Mucosa of rectum (tissue), 2 donors: Measurements from ENCODE around the gene IFNGR2.
"Not testable (repeated sequence)": the region's sequence is repeated elsewhere in the genome, so short reads cannot be mapped to it uniquely, and the experiment has no call there.

Experiments used
- H3K27ac ChIP-seq, 2 donors: one replicate each; pipeline ENCODE4 v1.7.0; 2013; ENCODE audit warnings: inconsistent platforms in 2 of 2, low read depth in 2 of 2, low read length in 2 of 2
- H3K27me3 ChIP-seq, 2 donors: one replicate each; pipeline ENCODE4 v1.7.0; 2013; ENCODE audit warnings: low read length in 2 of 2; ENCODE audit not compliant: control insufficient read depth in 2 of 2, insufficient read depth in 2 of 2
- H3K36me3 ChIP-seq, 2 donors: one replicate each; pipeline ENCODE4 v1.7.0; 2013; ENCODE audit warnings: low read length in 2 of 2; ENCODE audit not compliant: control insufficient read depth in 2 of 2, insufficient read depth in 2 of 2
- H3K4me1 ChIP-seq, 2 donors: one replicate each; pipeline ENCODE4 v1.7.0; 2013; ENCODE audit warnings: low read length in 2 of 2, mild to moderate bottlenecking in 1 of 2; ENCODE audit not compliant: control insufficient read depth in 2 of 2, insufficient read depth in 2 of 2
- H3K4me3 ChIP-seq, 2 donors: one replicate each; pipeline ENCODE4 v1.7.0; 2013; ENCODE audit warnings: low read length in 2 of 2
- H3K9ac ChIP-seq, 2 donors: one replicate each; pipeline ENCODE4 v1.7.0; 2013; ENCODE audit warnings: low read length in 2 of 2, low read depth in 1 of 2, mild to moderate bottlenecking in 1 of 2
- H3K9me3 ChIP-seq, 2 donors: one replicate each; pipeline ENCODE4 v1.7.0; 2013; ENCODE audit warnings: low read length in 2 of 2; ENCODE audit not compliant: control insufficient read depth in 2 of 2
- donor health status: healthy.
- donor health status: Normal muscosa, but diverticular disease.

IFNGR2 gene, protein sequence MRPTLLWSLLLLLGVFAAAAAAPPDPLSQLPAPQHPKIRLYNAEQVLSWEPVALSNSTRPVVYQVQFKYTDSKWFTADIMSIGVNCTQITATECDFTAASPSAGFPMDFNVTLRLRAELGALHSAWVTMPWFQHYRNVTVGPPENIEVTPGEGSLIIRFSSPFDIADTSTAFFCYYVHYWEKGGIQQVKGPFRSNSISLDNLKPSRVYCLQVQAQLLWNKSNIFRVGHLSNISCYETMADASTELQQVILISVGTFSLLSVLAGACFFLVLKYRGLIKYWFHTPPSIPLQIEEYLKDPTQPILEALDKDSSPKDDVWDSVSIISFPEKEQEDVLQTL

DNA sequence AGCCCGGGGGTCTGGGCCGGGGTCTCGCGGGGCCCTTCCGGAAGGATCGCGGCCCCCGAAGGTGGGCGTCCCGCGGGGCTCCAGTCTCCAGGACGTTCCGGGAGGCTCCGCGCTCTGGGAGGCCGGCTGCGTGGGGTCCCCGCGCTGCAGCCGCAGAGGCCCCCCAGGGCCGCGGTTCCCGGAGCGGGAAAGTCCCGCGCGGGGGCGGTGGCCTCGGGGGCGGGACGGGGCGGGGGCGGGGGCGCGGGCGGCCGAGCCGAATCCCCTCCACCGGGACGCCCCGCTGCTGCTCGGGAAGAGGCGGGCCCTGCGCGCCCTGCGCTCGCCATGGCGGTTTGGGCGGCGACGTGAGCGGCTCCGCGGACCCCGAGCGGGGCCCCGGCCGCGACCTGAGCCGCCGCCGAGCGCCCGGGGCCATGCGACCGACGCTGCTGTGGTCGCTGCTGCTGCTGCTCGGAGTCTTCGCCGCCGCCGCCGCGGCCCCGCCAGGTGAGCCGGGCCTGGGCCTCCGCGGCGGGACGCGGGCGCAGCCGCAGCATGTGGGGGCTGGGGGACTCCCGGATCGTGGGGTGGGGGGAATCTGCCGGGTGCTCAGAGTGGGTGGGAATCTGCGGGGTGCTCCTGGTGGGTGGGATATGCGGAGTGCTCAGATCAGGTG is at the start of gene IFNGR2:
IFNGR2 (plus strand) TSS at position 286 of the 658 bp plus-strand sequence; CDS start at position 417, 131 bp downstream.
- peak within 1 kb of the TSS; percentile 87 to 90 for H3K4me3 ChIP-seq
- H3K9me3 ChIP-seq, result no peaks in the 10 kb centered on the region
- H3K27me3 ChIP-seq, result no peaks in the 10 kb centered on the region
- peak within 1 kb of the TSS; percentile 94 for H3K27ac ChIP-seq
- H3K36me3 ChIP-seq, result no peaks in the 10 kb centered on the region
- H3K9ac ChIP-seq, result peak within 1 kb of the TSS; percentile 88 to 90
- H3K4me1 ChIP-seq, result peaks cover 18 to 20% of the 10 kb centered on the region in 2 donors

DNA sequence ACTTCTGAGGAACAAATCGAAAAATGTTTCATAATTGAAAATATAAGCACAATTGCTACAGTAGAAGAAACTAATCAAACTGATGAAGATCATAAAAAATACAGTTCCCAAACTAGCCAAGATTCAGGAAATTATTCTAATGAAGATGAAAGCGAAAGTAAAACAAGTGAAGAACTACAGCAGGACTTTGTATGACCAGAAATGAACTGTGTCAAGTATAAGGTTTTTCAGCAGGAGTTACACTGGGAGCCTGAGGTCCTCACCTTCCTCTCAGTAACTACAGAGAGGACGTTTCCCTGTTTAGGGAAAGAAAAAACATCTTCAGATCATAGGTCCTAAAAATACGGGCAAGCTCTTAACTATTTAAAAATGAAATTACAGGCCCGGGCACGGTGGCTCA is 47.9 kb upstream of the IFNGR2 start:
- no peak overlapping the region for H3K9ac ChIP-seq
- H3K36me3 ChIP-seq, result peaks cover 23 to 33% of the 10 kb centered on the region in 2 donors
- no peak overlapping the region for H3K27ac ChIP-seq

DNA sequence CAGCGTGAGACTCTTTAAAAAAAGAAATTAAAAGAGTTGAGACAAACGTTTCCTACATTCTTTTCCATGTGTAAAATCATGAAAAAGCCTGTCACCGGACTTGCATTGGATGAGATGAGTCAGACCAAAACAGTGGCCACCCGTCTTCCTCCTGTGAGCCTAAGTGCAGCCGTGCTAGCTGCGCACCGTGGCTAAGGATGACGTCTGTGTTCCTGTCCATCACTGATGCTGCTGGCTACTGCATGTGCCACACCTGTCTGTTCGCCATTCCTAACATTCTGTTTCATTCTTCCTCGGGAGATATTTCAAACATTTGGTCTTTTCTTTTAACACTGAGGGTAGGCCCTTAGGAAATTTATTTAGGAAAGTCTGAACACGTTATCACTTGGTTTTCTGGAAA is 47.2 kb upstream of the IFNGR2 start:
- H3K9ac ChIP-seq, result no peak overlapping the region

More for the DNA sequence above, 47.9 kb upstream of the IFNGR2 start:
- no peaks in the 10 kb centered on the region for H3K4me1 ChIP-seq
- no peaks in the 10 kb centered on the region for H3K9me3 ChIP-seq
- H3K27me3 ChIP-seq, result no peaks in the 10 kb centered on the region
- no peak overlapping the region for H3K4me3 ChIP-seq

DNA sequence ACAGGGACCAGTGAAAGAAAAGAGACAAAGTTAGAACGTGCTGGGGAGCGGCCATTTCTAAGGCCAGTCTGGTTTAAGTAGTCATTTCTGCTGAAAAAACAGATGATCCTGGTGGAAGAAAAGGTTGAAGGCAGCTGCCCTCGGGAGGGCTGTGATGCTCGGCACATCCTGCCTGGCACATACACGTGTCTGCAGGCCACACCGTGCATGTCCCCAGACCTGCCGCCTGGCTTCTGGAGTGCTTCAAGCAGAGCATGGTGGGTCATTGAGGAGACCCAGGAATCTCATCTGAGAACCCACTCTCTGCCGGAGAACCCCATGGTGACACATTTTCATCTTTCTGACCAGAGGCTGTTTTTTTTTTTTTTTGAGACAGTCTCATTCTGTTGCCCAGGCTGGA is 46.0 kb upstream of the IFNGR2 start:
- H3K4me3 ChIP-seq, result no peak overlapping the region
- no peaks in the 10 kb centered on the region for H3K27me3 ChIP-seq
- H3K36me3 ChIP-seq, result peaks cover 16 to 28% of the 10 kb centered on the region in 2 donors
- H3K27ac ChIP-seq, result no peak overlapping the region
- H3K4me1 ChIP-seq, result peaks cover 12 to 13% of the 10 kb centered on the region in 2 donors
- H3K9me3 ChIP-seq, result no peaks in the 10 kb centered on the region
- no peak overlapping the region for H3K9ac ChIP-seq

More for the DNA sequence above, 47.2 kb upstream of the IFNGR2 start:
- H3K9me3 ChIP-seq, result no peaks in the 10 kb centered on the region
- no peak overlapping the region for H3K27ac ChIP-seq
- no peak overlapping the region for H3K4me3 ChIP-seq
- no peaks in the 10 kb centered on the region for H3K27me3 ChIP-seq
- peaks cover 4 to 5% of the 10 kb centered on the region in 2 donors for H3K4me1 ChIP-seq
- peaks cover 20 to 31% of the 10 kb centered on the region in 2 donors for H3K36me3 ChIP-seq

DNA sequence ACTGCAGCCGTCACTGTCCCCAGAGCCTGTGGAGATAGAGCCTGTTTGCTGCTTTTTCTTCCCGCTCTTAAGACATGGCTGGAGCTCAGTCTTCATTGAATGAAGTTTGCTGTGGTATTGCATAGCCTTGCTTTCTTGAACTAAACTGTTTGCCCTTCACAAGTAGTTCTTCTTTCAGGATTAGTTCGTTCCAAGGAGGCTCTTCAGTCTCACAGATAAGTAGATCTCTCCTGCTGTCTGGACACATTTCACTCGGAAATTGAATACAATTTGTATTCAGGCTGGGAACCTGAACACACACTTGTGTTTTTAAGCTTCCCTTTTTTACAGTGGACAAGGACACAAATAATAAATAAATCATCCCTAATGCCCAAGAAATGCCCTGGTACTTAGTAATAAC is 43.8 kb upstream of the IFNGR2 start:
- H3K27me3 ChIP-seq, result no peaks in the 10 kb centered on the region
- H3K9me3 ChIP-seq, result no peaks in the 10 kb centered on the region
- H3K36me3 ChIP-seq, result peaks cover 12 to 25% of the 10 kb centered on the region in 2 donors
- no peak overlapping the region for H3K27ac ChIP-seq
- no peak overlapping the region for H3K9ac ChIP-seq
- H3K4me3 ChIP-seq, result no peak overlapping the region
- peaks cover 18 to 19% of the 10 kb centered on the region in 2 donors for H3K4me1 ChIP-seq

DNA sequence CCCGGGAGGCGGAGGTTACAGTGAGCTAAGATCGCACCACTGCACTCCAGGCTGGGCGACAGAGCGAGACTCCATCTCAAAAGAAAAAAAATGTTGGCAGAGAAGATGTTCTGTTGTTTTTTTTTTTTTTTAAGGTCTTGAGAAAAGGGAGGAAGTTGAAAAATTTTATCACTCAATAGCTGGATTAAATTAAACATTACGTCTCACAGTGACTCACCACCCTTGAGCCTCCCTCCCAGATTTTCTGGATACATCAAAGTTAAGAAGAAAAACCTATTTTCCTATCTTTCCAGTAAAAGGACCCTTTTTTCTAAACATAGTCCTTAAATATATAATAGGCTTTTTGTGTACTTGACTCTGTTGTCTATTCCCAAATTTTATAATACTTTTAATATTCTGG is 42.9 kb upstream of the IFNGR2 start:
- Histone ChIP-seq H3K27me3 (no peaks in the 10 kb centered on the region), H3K9ac (no peak overlapping the region), H3K27ac (no peak overlapping the region), H3K36me3 (peaks cover 11 to 19% of the 10 kb centered on the region in 2 donors), H3K4me3 (no peak overlapping the region), H3K9me3 (no peaks in the 10 kb centered on the region), H3K4me1 (peaks cover 18 to 19% of the 10 kb centered on the region in 2 donors)

DNA sequence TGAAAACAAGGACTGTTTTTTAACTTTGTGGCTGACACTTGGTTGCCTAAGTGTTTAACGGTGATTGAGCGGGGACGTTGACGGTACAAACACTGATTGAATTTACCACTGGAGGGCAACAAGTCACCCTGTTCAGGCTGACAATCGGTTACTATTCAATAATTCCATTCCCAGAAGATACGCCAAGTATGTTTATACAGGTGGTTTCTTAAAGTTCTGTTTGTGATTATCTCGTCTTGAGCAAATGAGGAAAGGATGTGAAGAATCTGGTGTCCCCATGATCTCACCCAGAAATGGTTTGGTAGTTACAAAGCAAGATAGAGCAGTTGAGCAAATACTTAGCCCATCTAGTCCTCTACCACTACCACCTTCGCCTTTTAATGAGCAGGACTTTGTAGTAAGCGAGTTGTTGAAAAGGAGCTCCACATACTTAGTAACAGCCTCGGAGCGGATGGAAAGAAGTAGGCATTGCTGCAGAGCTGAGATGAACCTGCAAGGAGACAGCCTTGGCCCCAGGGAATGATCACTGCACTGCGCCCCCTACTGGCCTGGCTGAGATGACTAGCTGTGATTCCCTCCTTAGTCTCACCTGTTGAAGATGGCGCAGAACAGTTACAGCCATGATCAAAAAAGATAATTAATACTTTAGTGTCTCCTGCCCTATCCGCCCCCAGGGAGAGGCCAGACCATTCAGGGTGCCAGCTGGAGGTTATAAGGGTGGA is 42.2 kb upstream of the IFNGR2 start:
- H3K9ac ChIP-seq, result peak overlapping the region; percentile 53 to 63
- peaks cover 8 to 14% of the 10 kb centered on the region in 2 donors for H3K36me3 ChIP-seq
- peak overlapping the region; percentile 90 to 91 for H3K27ac ChIP-seq
- no peaks in the 10 kb centered on the region for H3K27me3 ChIP-seq
- H3K4me1 ChIP-seq, result peaks cover 18 to 19% of the 10 kb centered on the region in 2 donors
- H3K4me3 ChIP-seq, result peak overlapping the region; percentile 49 to 70
- no peaks in the 10 kb centered on the region for H3K9me3 ChIP-seq

DNA sequence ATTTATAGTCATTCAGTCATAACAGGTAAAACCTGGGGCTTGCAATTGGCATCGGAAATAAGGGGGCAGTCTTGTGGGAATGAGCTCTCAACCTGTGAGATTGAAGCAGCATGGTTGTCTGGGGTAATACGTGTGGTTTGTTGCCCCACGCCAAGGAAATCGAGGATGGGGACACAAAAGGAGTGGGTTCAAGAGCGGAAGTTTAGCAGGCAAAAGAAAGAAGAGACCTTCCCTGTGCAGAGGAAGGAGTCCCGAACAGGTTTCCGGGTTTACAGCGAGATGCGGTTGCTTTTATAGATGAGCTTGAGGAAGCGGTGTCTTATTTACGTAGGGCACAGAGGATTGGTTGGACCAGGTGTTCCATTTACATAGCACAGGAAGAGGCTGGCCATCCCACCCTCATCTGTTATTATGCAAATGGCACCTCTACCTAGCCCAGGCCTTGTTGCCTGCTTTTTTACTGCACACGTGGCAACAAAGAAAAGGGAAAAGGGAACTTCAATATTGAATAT is 41.1 kb upstream of the IFNGR2 start:
- H3K4me3 ChIP-seq, result peak overlapping the region; percentile 51 to 70
- H3K9me3 ChIP-seq, result peaks cover under 1 to 1% of the 10 kb centered on the region in 2 donors
- peak overlapping the region; percentile 9 to 53 for H3K9ac ChIP-seq
- H3K36me3 ChIP-seq, result peaks cover 0 to 5% of the 10 kb centered on the region in 2 donors
- no peaks in the 10 kb centered on the region for H3K27me3 ChIP-seq
- peak overlapping the region; percentile 90 to 91 for H3K27ac ChIP-seq
- H3K4me1 ChIP-seq, result peaks cover 18 to 19% of the 10 kb centered on the region in 2 donors

DNA sequence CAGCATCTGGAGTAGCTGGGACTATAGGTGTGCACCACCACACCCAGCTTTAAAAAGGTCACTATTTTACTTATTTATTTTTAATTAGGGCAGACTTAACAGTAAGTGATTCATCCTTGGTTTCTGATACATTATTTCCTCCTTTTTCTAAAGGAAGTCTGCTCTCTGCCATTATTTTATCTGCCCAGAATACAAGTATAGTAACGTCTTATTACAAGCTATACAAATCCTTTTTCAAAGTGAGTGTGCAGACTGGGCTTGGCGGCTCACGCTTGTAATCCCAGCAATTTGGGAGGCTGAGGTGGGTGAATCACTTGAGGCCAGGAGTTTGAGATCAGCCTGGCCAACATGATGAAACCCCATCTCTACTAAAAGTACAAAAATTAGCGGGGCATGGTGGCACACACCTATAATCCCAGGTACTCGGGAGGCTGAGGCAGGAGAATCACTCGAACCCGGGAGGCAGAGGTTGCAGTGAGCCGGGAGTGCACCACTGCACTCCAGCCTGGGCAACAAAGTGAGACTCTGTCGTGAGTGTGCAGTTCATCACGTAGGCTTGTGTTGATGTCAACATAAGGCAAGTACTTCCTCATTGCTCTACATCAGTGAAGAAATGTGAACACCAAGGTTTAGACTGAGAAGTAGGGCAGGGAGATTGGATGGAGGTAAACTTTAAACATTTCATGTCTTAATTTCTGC is 39.2 kb upstream of the IFNGR2 start:
- H3K9me3 ChIP-seq, result peaks cover 6 to 12% of the 10 kb centered on the region in 2 donors
- not testable (repeated sequence) for H3K9ac ChIP-seq, H3K27me3 ChIP-seq, H3K4me3 ChIP-seq, H3K36me3 ChIP-seq
- H3K4me1 ChIP-seq, result peaks cover 18 to 19% of the 10 kb centered on the region in 2 donors
- H3K27ac ChIP-seq, result peak overlapping the region; percentile 60 to 61
